Sigmoid colon (tissue), 7 donors: ENCODE results near the gene NOTCH3. TPM values are rescaled to one million over a fixed set of nuclear protein-coding genes. Genes with fewer than 3 reads are reported as not detected.

ENCODE experiments used
- DNase-seq: peaks from one replicate; pipeline ENCODE4 v3.0.0-alpha.2; 2019
- H3K27ac ChIP-seq, 4 donors: fragments of 200-600 bp; sonication (generic); one replicate each; pipeline ENCODE4 v1.5.1; 2016 to 2019; ENCODE audit warnings: mild to moderate bottlenecking in 1 of 4
- H3K27me3 ChIP-seq, 3 donors: fragments of 200-600 bp; sonication (generic); one replicate each; pipeline ENCODE4 v1.5.1; 2019; ENCODE audit warnings: mild to moderate bottlenecking in 1 of 3
- H3K36me3 ChIP-seq, 4 donors: fragments of 200-600 bp; sonication (generic); one replicate each; pipeline ENCODE4 v1.5.1; 2016 to 2019
- H3K4me1 ChIP-seq, 4 donors: fragments of 200-600 bp; sonication (generic); one replicate each; pipeline ENCODE4 v1.5.1; 2017 to 2019
- H3K4me3 ChIP-seq, 4 donors: fragments of 200-600 bp; sonication (generic); one replicate each; pipeline ENCODE4 v1.5.1; 2017 to 2019; ENCODE audit warnings: mild to moderate bottlenecking in 2 of 4, moderate library complexity in 1 of 4
- H3K9me3 ChIP-seq, 4 donors: fragments of 200-600 bp in 3 of 4; sonication (generic) in 3 of 4; one replicate each; pipeline versions ENCODE4 v1.5.1 to v1.6.1; 2013 to 2019
- CTCF ChIP-seq, 4 experiments: fragments of 450-650 bp in 3 of 4; fragments of 200-600 bp in 1 of 4; IDR thresholded peaks; one replicate each; pipeline ENCODE4 v1.5.1; 2016 to 2019; ENCODE audit warnings: antibody characterized with exemption in 4 of 4, mild to moderate bottlenecking in 3 of 4, moderate library complexity in 2 of 4
- EP300 ChIP-seq, 4 donors: sonication (generic); formaldehyde crosslinking; IDR thresholded peaks; one replicate each; pipeline ENCODE4 v1.6.1; 2017; ENCODE audit warnings: antibody characterized with exemption in 4 of 4
- POLR2A ChIP-seq, 2 donors: fragments of 450-650 bp; IDR thresholded peaks; one replicate each; pipeline ENCODE4 v1.6.1; 2016; ENCODE audit warnings: antibody characterized with exemption in 2 of 2, mild to moderate bottlenecking in 2 of 2, moderate library complexity in 2 of 2
- POLR2AphosphoS5 ChIP-seq, 4 donors: sonication (generic); formaldehyde crosslinking; IDR thresholded peaks; one replicate each; pipeline ENCODE4 v1.6.1; 2017; ENCODE audit warnings: antibody characterized with exemption in 4 of 4
- WGBS, 2 donors: extraction: QIAGEN DNeasy Blood & Tissue Kit; methylation state at CpG; one replicate each; pipeline ENCODE4 v1.1.7; 2013; 5-methylcytosine and 5-hydroxymethylcytosine counted together
- intact Hi-C: fragments of 100-400 bp; cut with DNase I; formaldehyde crosslinking; loops from one replicate; pipeline ENCODE4 v1.15.1; 2023
- polyA plus RNA-seq, 3 donors: library from polyadenylated mRNA; stranded (reverse); fragments of 200-250 nt; gene quantifications; one replicate each; pipeline ENCODE4 v1.2.3, GENCODE V29; 2013
- total RNA-seq, 4 donors: library from RNA; depleted of rRNA; stranded (reverse); fragments of >200 nt; gene quantifications; one replicate each; pipeline ENCODE4 v1.1.0, GENCODE V29; 2016
- donor health status: healthy with polysubstance abuse.
- donor health status: Bipolar disorder and iron deficiency.
- donor health status: healthy.

Gene NOTCH3
- total and polyA plus RNA-seq, 7 donors = under 0.01 to 15.0 (median 3.9) TPM

GRCh38 chr19:15138427-15138826 is 62.4 kb downstream of the NOTCH3 start:
- no peaks in the 10 kb centered on the region for H3K27me3 ChIP-seq
- DNase-seq = no peak
- no peak overlapping the region for H3K4me3 ChIP-seq
- 82 to 84% methylated on average over 1 of the region's 1 CpG for WGBS, 2 donors
- intact Hi-C loops = no loop called here
- no peak overlapping the region for H3K27ac ChIP-seq
- no peaks in the 10 kb centered on the region for H3K36me3 ChIP-seq
- TF ChIP-seq POLR2A (IDR thresholded peaks at IDR 0.05) (no peak), POLR2AphosphoS5 (IDR thresholded peaks at IDR 0.05) (no peak), CTCF (IDR thresholded peaks at IDR 0.05) (no peak), EP300 (IDR thresholded peaks at IDR 0.05) (no peak)
- H3K4me1 ChIP-seq = no peaks in the 10 kb centered on the region
- peaks cover 0 to 6% (median 2%) of the 10 kb centered on the region in 4 donors for H3K9me3 ChIP-seq

GRCh38 chr19:15137777-15138176 is 63.0 kb downstream of the NOTCH3 start:
- no peaks in the 10 kb centered on the region for H3K27me3 ChIP-seq
- H3K9me3 ChIP-seq = peaks cover 0 to 6% (median 2%) of the 10 kb centered on the region in 4 donors
- no peak overlapping the region for H3K27ac ChIP-seq
- intact Hi-C loops = no loop called here
- no peak for DNase-seq
- H3K4me3 ChIP-seq = no peak overlapping the region
- TF ChIP-seq POLR2A (IDR thresholded peaks at IDR 0.05) = no peak
- H3K4me1 ChIP-seq = no peaks in the 10 kb centered on the region
- no peaks in the 10 kb centered on the region for H3K36me3 ChIP-seq

- TF ChIP-seq EP300 (IDR thresholded peaks at IDR 0.05) = no peak
- no peak for TF ChIP-seq POLR2AphosphoS5 (IDR thresholded peaks at IDR 0.05)
- TF ChIP-seq CTCF (IDR thresholded peaks at IDR 0.05) = no peak
- no peak for TF ChIP-seq POLR2A (IDR thresholded peaks at IDR 0.05)
Measured at GRCh38 chr19:15136234-15136954, 64.4 kb downstream of the NOTCH3 start.

GRCh38 chr19:15129856-15130585 is 70.8 kb downstream of the NOTCH3 start:
- Histone ChIP-seq H3K27me3 (no peaks in the 10 kb centered on the region), H3K9me3 (no peaks in the 10 kb centered on the region), H3K4me1 (peaks cover 0 to 5% (median under 1%) of the 10 kb centered on the region in 4 donors), H3K27ac (no peak overlapping the region), H3K36me3 (no peaks in the 10 kb centered on the region), H3K4me3 (no peak overlapping the region)
- peak; percentile 4 for DNase-seq
- no peak for TF ChIP-seq POLR2A (IDR thresholded peaks at IDR 0.05)
- TF ChIP-seq EP300 (IDR thresholded peaks at IDR 0.05) = no peak
- no peak for TF ChIP-seq POLR2AphosphoS5 (IDR thresholded peaks at IDR 0.05)
- no peak for TF ChIP-seq CTCF (IDR thresholded peaks at IDR 0.05)
- WGBS, 2 donors = 42 to 53% methylated on average over 16 of the region's 16 CpGs
- intact Hi-C loops = loop anchor here (10.0 kb wide), 1 partner anchor 945 kb away; the partner anchor contains the start of gene TPM4

More at GRCh38 chr19:15136234-15136954, 64.4 kb downstream of the NOTCH3 start:
- intact Hi-C loops = no loop called here
- H3K36me3 ChIP-seq = no peaks in the 10 kb centered on the region
- no peak for DNase-seq
- no peaks in the 10 kb centered on the region for H3K27me3 ChIP-seq
- H3K4me3 ChIP-seq = no peak overlapping the region
- H3K9me3 ChIP-seq = peaks cover 0 to 6% (median 2%) of the 10 kb centered on the region in 4 donors
- no peak overlapping the region for H3K27ac ChIP-seq
- H3K4me1 ChIP-seq = no peaks in the 10 kb centered on the region
- 69 to 78% methylated on average over 2 of the region's 2 CpGs for WGBS, 2 donors

GRCh38 chr19:15128162-15128770 is 72.5 kb downstream of the NOTCH3 start:
- peak; percentile 13 for DNase-seq
- Histone ChIP-seq H3K36me3 (no peaks in the 10 kb centered on the region), H3K27ac (no peak overlapping the region), H3K4me3 (no peak overlapping the region), H3K9me3 (no peaks in the 10 kb centered on the region), H3K4me1 (peaks cover 0 to 22% (median 17%) of the 10 kb centered on the region in 4 donors), H3K27me3 (no peaks in the 10 kb centered on the region)
- intact Hi-C loops = loop anchor here (10.0 kb wide), 1 partner anchor 947 kb away; the partner anchor contains the start of gene TPM4
- TF ChIP-seq POLR2A (IDR thresholded peaks at IDR 0.05) (no peak), POLR2AphosphoS5 (IDR thresholded peaks at IDR 0.05) (no peak), CTCF (IDR thresholded peaks at IDR 0.05) (no peak), EP300 (IDR thresholded peaks at IDR 0.05) (no peak)
- WGBS, 2 donors = 17 to 67% methylated on average over 6 of the region's 6 CpGs
